ENCODE measurements around the gene STK35.
A peak's percentile ranks its signal among the peaks of the same experiment; 100 is the strongest.
"Not testable (repeated sequence)": the region's sequence is repeated elsewhere in the genome, so short reads cannot be mapped to it uniquely, and the experiment has no call there.

Gene STK35

GRCh38 chr20:2163757-2164156 is 62.1 kb downstream of the STK35 start:
- DNase-seq, result no peak

GRCh38 chr20:2164421-2164820 is 62.8 kb downstream of the STK35 start:
- DNase-seq, result no peak

- no peak for DNase-seq
These were observed 63.3 kb downstream of the STK35 start for GRCh38 chr20:2164966-2165365.

GRCh38 chr20:2165871-2166270 is 64.2 kb downstream of the STK35 start:
- DNase-seq, result no peak

GRCh38 chr20:2167112-2167511 is 65.5 kb downstream of the STK35 start:
- no peak for DNase-seq

- DNase-seq, result no peak
These were observed 67.3 kb downstream of the STK35 start for GRCh38 chr20:2168946-2169345.

- no peak for DNase-seq
These were observed 67.9 kb downstream of the STK35 start for GRCh38 chr20:2169456-2170088.

- DNase-seq, result no peak
These were observed 68.8 kb downstream of the STK35 start for GRCh38 chr20:2170404-2170803.

GRCh38 chr20:2171266-2171790 is 69.7 kb downstream of the STK35 start:
- no peak for DNase-seq

GRCh38 chr20:2171840-2172239 is 70.2 kb downstream of the STK35 start:
- not testable (repeated sequence) for DNase-seq

- peak; percentile 51 to 87 for DNase-seq
These were observed 70.9 kb downstream of the STK35 start for GRCh38 chr20:2172305-2173175.

GRCh38 chr20:2173186-2173585 is 71.6 kb downstream of the STK35 start:
- DNase-seq, result no peak

GRCh38 chr20:2174067-2174466 is 72.4 kb downstream of the STK35 start:
- no peak for DNase-seq

GRCh38 chr20:2176946-2177345 is 75.3 kb downstream of the STK35 start:
- DNase-seq, result no peak

- DNase-seq, result no peak
These were observed 76.9 kb downstream of the STK35 start for GRCh38 chr20:2178318-2179232.

- no peak for DNase-seq
These were observed 77.6 kb downstream of the STK35 start for GRCh38 chr20:2179233-2179580.

- no peak for DNase-seq
These were observed 78.3 kb downstream of the STK35 start for GRCh38 chr20:2179949-2180348.

- no peak for DNase-seq
These were observed 81.8 kb downstream of the STK35 start for GRCh38 chr20:2183381-2183780.

GRCh38 chr20:2184933-2185332 is 83.3 kb downstream of the STK35 start:
- not testable (repeated sequence) for DNase-seq

- DNase-seq, result no peak
These were observed 94.0 kb downstream of the STK35 start for GRCh38 chr20:2195614-2196013.

- no peak for DNase-seq
These were observed 95.5 kb downstream of the STK35 start for GRCh38 chr20:2197166-2197565.

Measured in NCI-H446 (cell line).